K562 (cell line): Measurements from ENCODE around the gene HP1BP3. TPM values are rescaled to one million over a fixed set of nuclear protein-coding genes. Genes with fewer than 3 reads are reported as not detected.
A peak's percentile ranks its signal among the peaks of the same experiment; 100 is the strongest.

ENCODE experiments used
- ATAC-seq: fragments of 200-7000 bp; cut with Tn5 transposase; 3 replicates; pipeline ENCODE4 v1.9.1; 2020; ENCODE audit warnings: moderate library complexity
- BruUV-seq: library from RNA; stranded (reverse); fragments of 400-500 nt; replicated peaks from 2 replicates; lab custom pipeline; 2021; lab: Mats Ljungman, UMichigan
- CTCF ChIA-PET: fragments of 300-600 bp; formaldehyde crosslinking; extraction: SDS; loops from one replicate; lab custom pipeline; 2021; ENCODE audit warnings: low intra/inter-chr PET ratio; lab: Yijun Ruan, JAX
- POLR2A ChIA-PET: fragments of 300-600, 350-650 bp; sonication (Branson Sonifier 250); formaldehyde crosslinking; extraction: SDS; loops from one replicate; lab custom pipeline; 2021; ENCODE audit warnings: antibody characterized with exemption, inconsistent platforms; lab: Yijun Ruan, JAX
- DNase-seq, 4 experiments: peaks; one replicate each; pipeline versions ENCODE4 v3.0.0 to v3.0.0-alpha.2; 2011 to 2018; ENCODE audit warnings: low spot score in 3 of 4, mixed read lengths in 3 of 4; ENCODE audit errors: extremely low read depth in 1 of 4
- FAIRE-seq: peaks from 2 replicates; lab custom pipeline; 2011; peaks lifted over from hg19 to GRCh38; lab: Jason Lieb, UNC
- H2AFZ ChIP-seq: 2 replicates; pipeline ENCODE4 v1.6.0; 2011; ENCODE audit warnings: low read depth, low read length, control low read depth, inconsistent platforms
- H3K27ac ChIP-seq: fragments of 200-600 bp; 3 replicates; pipeline ENCODE4 v1.8.0; 2011; ENCODE audit warnings: low read depth, mild to moderate bottlenecking, control low read depth, inconsistent platforms, low read length, moderate library complexity, mixed read lengths; ENCODE audit errors: extremely low read depth
- H3K27me3 ChIP-seq, 2 experiments: fragments of 300-600 bp in 1 of 2; 2 replicates in 1 of 2; 3 replicates in 1 of 2; pipeline versions ENCODE4 v1.6.0 to v1.8.0; 2011; ENCODE audit warnings: inconsistent platforms in 2 of 2, low read length in 2 of 2, mild to moderate bottlenecking in 1 of 2, mixed read lengths in 1 of 2, moderate library complexity in 1 of 2; ENCODE audit not compliant: control insufficient read depth in 2 of 2, insufficient read depth in 2 of 2
- H3K36me3 ChIP-seq: fragments of 300-600 bp; 3 replicates; pipeline ENCODE4 v1.8.0; 2011; ENCODE audit warnings: mild to moderate bottlenecking, low read length, inconsistent platforms; ENCODE audit not compliant: control insufficient read depth, insufficient read depth
- H3K4me1 ChIP-seq, 2 experiments: fragments of 200-600 bp in 1 of 2; replicated peaks in 1 of 2; 2 replicates in 1 of 2; 3 replicates in 1 of 2; pipeline versions ENCODE4 v1.5.1 to v1.8.0; 2011; ENCODE audit warnings: inconsistent platforms in 2 of 2, low read length in 2 of 2, mild to moderate bottlenecking in 1 of 2, mixed read lengths in 1 of 2, moderate library complexity in 1 of 2; ENCODE audit not compliant: control insufficient read depth in 2 of 2, insufficient read depth in 2 of 2
- H3K4me2 ChIP-seq: 2 replicates; pipeline ENCODE4 v1.6.1; 2011; ENCODE audit warnings: low read length, control low read depth, inconsistent platforms, mixed read lengths; ENCODE audit not compliant: insufficient read depth
- H3K4me3 ChIP-seq: fragments of 200-600 bp; sonication (generic), shearing (Covaris generic); 2 replicates; pipeline ENCODE4 v1.5.1; 2016; ENCODE audit warnings: control low read depth, inconsistent platforms
- H3K79me2 ChIP-seq: fragments of 200-600 bp; 3 replicates; pipeline ENCODE4 v1.8.0; 2011; ENCODE audit warnings: low read length, inconsistent platforms; ENCODE audit not compliant: control insufficient read depth, insufficient read depth
- H3K9ac ChIP-seq, 2 experiments: 2 replicates each; pipeline versions ENCODE4 v1.6.0 to v1.6.1; 2011; ENCODE audit warnings: low read depth in 2 of 2, low read length in 2 of 2, control low read depth in 1 of 2, inconsistent platforms in 1 of 2, mild to moderate bottlenecking in 1 of 2, mixed read lengths in 1 of 2; ENCODE audit not compliant: insufficient read depth in 1 of 2
- H3K9me1 ChIP-seq: one replicate; pipeline ENCODE4 v1.6.0; 2011; ENCODE audit warnings: inconsistent platforms, mild to moderate bottlenecking, low read length, moderate library complexity; ENCODE audit not compliant: control insufficient read depth, insufficient read depth
- H3K9me3 ChIP-seq: replicated peaks from 2 replicates; pipeline ENCODE4 v1.5.1; 2011; ENCODE audit warnings: low read depth, low read length, inconsistent platforms; ENCODE audit not compliant: control insufficient read depth, insufficient read depth
- H4K20me1 ChIP-seq: replicated peaks from 2 replicates; pipeline ENCODE4 v1.6.1; 2011; ENCODE audit warnings: low read length, inconsistent platforms, mixed read lengths; ENCODE audit not compliant: control insufficient read depth, insufficient read depth
- BCOR ChIP-seq: fragments of 450-650 bp; IDR thresholded peaks from 2 replicates; pipeline ENCODE4 v1.6.1; 2016
- EWSR1 ChIP-seq: fragments of 450-650 bp; IDR thresholded peaks from 2 replicates; pipeline ENCODE4 v1.6.1; 2018; ENCODE audit warnings: borderline replicate concordance, mild to moderate bottlenecking, low read depth, moderate library complexity; ENCODE audit not compliant: partially characterized antibody
- KDM1A ChIP-seq, 2 experiments: fragments of 450-650 bp; IDR thresholded peaks; 2 replicates each; pipeline ENCODE4 v1.6.1; 2016; ENCODE audit warnings: mild to moderate bottlenecking in 2 of 2
- NFE2 ChIP-seq: IDR thresholded peaks from 2 replicates; pipeline ENCODE4 v1.6.1; 2014; ENCODE audit warnings: antibody characterized with exemption, low read depth
- ZFP36 ChIP-seq: fragments of 150-350 bp; IDR thresholded peaks from 2 replicates; pipeline ENCODE4 v1.6.1; 2018; ENCODE audit warnings: low read length, low read depth; ENCODE audit not compliant: partially characterized antibody
- WGBS: fragments of 100-300 bp; shearing (Covaris generic); methylation state at CpG from one replicate; pipeline ENCODE4 v1.1.6; 2016; ENCODE audit warnings: low coverage, mixed read lengths; ENCODE audit not compliant: insufficient coverage; ENCODE audit errors: missing lambda C conversion rate; 5-methylcytosine and 5-hydroxymethylcytosine counted together
- in situ Hi-C: fragments of 300-500 bp; cut with MboI; formaldehyde crosslinking; loops from 4 replicates; pipeline ENCODE4 v1.15.0; 2018; ENCODE audit warnings: inconsistent platforms, mixed read lengths
- intact Hi-C: fragments of 100-400 bp; cut with micrococcal nuclease; formaldehyde crosslinking; loops from 2 replicates; pipeline ENCODE4 v1.14.2; 2022
- polyA plus RNA-seq, 8 experiments: library from polyadenylated mRNA; depleted of rRNA in 4 of 8; stranded (reverse) in 5 of 8; unstranded in 3 of 8; fragments of >200 nt; fragmentation: Nextera tagmentation in 2 of 8; fragmentation: Illumina TruSeq in 1 of 8; extraction: Ambion mirVana in 2 of 8; extraction: Trizol in 1 of 8; gene quantifications; 2 replicates each; pipeline versions ENCODE4 v1.2.1 to v1.2.3, GENCODE V29; 2011 to 2014; ENCODE audit warnings: inconsistent platforms in 1 of 8, missing spikeins in 1 of 8
- total RNA-seq, 7 experiments: library from RNA; depleted of rRNA in 6 of 7; stranded (reverse); fragments of >200 nt in 6 of 7; fragmentation: Illumina TruSeq in 2 of 7; extraction: Trizol in 2 of 7; gene quantifications; 2 replicates each; pipeline versions ENCODE4 v1.2.1 to v1.2.3, GENCODE V29; 2011 to 2021; ENCODE audit warnings: low replicate concordance in 1 of 7
- TF ChIP-seq, protein P1 (sequence below): sonication (generic); formaldehyde crosslinking; IDR thresholded peaks from 2 replicates; pipeline ENCODE4 v1.8.0; 2023; ENCODE audit warnings: mild to moderate bottlenecking, missing genetic modification reagents

The HP1BP3 gene
- total and polyA plus RNA-seq, 9 of the 15 experiments (the other 6 are each of a cell fraction or from before 2014, with no cell fraction given) = 57.3 to 513 (median 240) TPM

GRCh38 chr1:20725189-20726117 lies 61.7 kb downstream of the HP1BP3 start (continued):
- no peak for TF ChIP-seq EWSR1

GRCh38 chr1:20724364-20725188 lies 62.5 kb downstream of the HP1BP3 start:
- H3K4me1 ChIP-seq = peaks cover 0 to 58% of the 10 kb centered on the region in 2 experiments; a peak in 2 of 5 replicates
- no peaks in the 10 kb centered on the region for H3K79me2 ChIP-seq
- in situ Hi-C loops (no loop called here), intact Hi-C loops (no loop called here)
- 47% methylated on average over 17 of the region's 17 CpGs for WGBS
- CTCF ChIA-PET = no interaction called here
- peaks cover 13% of the 10 kb centered on the region for H4K20me1 ChIP-seq
- peak overlapping the region in 1 of 2 experiments; percentile 37; a peak in 1 of 4 replicates for H3K9ac ChIP-seq
- BruUV-seq = no TSS peak
- no peaks in the 10 kb centered on the region; the same call in 1 of the 2 replicates for H3K9me3 ChIP-seq
- H3K27me3 ChIP-seq = peaks cover 15 to 77% of the 10 kb centered on the region in 2 experiments; a peak in 4 of 5 replicates
- no peak overlapping the region for H3K4me2 ChIP-seq
- FAIRE-seq (no peak), ATAC-seq (no peak), DNase-seq (no peak)
- POLR2A ChIA-PET = interaction anchor here (1.4 kb wide), 1 partner anchor 9 kb away, joined by 3 read pairs; no protein-coding TSS in a partner anchor
- no peak overlapping the region for H3K4me3 ChIP-seq
- TF ChIP-seq ZFP36 (peak; percentile 70), BCOR (peak; percentile 73; the same call in 1 of the 2 replicates), KDM1A (IDR thresholded peaks at IDR 0.05) (peak in 1 of 2 experiments; percentile 17; a peak in 1 of 4 replicates), NFE2 (no peak)
- TF ChIP-seq, protein P1, sequence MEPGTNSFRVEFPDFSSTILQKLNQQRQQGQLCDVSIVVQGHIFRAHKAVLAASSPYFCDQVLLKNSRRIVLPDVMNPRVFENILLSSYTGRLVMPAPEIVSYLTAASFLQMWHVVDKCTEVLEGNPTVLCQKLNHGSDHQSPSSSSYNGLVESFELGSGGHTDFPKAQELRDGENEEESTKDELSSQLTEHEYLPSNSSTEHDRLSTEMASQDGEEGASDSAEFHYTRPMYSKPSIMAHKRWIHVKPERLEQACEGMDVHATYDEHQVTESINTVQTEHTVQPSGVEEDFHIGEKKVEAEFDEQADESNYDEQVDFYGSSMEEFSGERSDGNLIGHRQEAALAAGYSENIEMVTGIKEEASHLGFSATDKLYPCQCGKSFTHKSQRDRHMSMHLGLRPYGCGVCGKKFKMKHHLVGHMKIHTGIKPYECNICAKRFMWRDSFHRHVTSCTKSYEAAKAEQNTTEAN (CRISPR knock-in tag) = peak; percentile 41; the same call in 1 of the 2 replicates
- no peak overlapping the region for H3K27ac ChIP-seq
- H3K36me3 ChIP-seq = no peaks in the 10 kb centered on the region
- H2AFZ ChIP-seq = no peak overlapping the region
- no peaks in the 10 kb centered on the region for H3K9me1 ChIP-seq
